Peyer's patch (tissue), 4 donors: Measurements from ENCODE around the gene FRMD4A.

Experiments
- CTCF ChIP-seq, 6 experiments: fragments of 450-650 bp in 4 of 6; fragments of 200-600 bp in 2 of 6; sonication (generic) in 1 of 6; IDR thresholded peaks; one replicate each; pipeline ENCODE4 v1.5.1; 2017 to 2019; ENCODE audit warnings: antibody characterized with exemption in 6 of 6, mild to moderate bottlenecking in 3 of 6, moderate library complexity in 1 of 6
- POLR2A ChIP-seq, 2 donors: fragments of 450-650 bp; IDR thresholded peaks; one replicate each; pipeline ENCODE4 v1.5.1; 2017; ENCODE audit warnings: antibody characterized with exemption in 2 of 2, mild to moderate bottlenecking in 2 of 2, moderate library complexity in 2 of 2

GRCh38 chr10:14162061-14162460 lies 168.7 kb downstream of the FRMD4A start:
- TF ChIP-seq POLR2A (IDR thresholded peaks at IDR 0.05) (no peak), CTCF (IDR thresholded peaks at IDR 0.05) (no peak)
